ENCODE data around the gene CACNA1C. TPM values are rescaled to one million over a fixed set of nuclear protein-coding genes. Genes with fewer than 3 reads are reported as not detected.
A peak's percentile ranks its signal among the peaks of the same experiment; 100 is the strongest.

Gene CACNA1C
- total RNA-seq, 1 donor: 16.6 TPM

GRCh38 chr12:2301531-2302461 lies 249.0 kb downstream of the CACNA1C start:
- peak; percentile 77 for DNase-seq (ENCODE audit: low read depth)
- H3K4me3 ChIP-seq (ENCODE audit: low read depth, low read length): no peak overlapping the region
- TF ChIP-seq CTCF (IDR thresholded peaks at IDR 0.05; ENCODE audit: insufficient read depth, low read length): no peak

DNA sequence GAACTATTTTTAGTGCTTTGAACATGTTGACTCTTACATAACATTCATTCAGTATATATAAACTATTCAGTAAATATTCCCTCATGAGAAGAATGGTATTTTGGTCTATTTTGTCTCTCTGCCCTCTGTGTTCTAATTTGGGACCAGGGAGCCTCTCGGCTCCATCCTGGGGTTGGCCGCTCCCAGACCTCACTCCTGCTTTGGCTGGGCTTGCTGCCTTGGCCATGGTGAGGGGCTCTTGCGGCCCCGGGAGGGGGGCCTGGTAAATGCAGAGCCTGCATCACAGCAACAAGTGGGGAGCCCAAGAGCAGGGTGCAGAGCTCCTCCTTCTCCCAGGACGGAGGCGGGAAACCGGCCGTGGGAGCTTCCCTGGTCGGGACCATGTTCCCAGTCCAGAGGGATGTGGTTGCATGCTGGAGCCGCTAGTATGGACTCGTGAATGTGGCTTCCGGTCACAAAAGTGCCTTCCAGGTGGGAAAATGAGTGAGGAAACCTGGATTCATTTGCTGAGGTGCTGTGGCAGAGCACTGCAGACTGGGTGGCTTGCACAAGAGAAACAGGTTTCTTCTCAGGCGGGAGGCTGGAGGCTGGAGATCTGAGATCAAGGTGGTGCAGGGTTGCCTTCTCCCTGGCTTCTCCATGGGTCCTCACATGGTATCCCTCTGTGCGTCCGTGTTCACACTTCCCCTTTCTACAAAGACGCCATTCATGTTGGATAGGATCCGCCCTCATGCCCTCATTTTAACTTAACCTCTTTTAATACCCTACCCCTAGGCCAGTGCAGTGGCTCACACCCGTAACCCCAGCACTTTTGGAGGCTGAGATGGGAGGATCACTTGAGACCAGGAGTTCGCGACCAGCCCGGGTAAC lies 250.2 kb downstream of the CACNA1C start:
- DNase-seq (ENCODE audit: low read depth): no peak
- TF ChIP-seq CTCF (IDR thresholded peaks at IDR 0.05; ENCODE audit: insufficient read depth, low read length): no peak
- H3K4me3 ChIP-seq (ENCODE audit: low read depth, low read length): no peak overlapping the region

DNA sequence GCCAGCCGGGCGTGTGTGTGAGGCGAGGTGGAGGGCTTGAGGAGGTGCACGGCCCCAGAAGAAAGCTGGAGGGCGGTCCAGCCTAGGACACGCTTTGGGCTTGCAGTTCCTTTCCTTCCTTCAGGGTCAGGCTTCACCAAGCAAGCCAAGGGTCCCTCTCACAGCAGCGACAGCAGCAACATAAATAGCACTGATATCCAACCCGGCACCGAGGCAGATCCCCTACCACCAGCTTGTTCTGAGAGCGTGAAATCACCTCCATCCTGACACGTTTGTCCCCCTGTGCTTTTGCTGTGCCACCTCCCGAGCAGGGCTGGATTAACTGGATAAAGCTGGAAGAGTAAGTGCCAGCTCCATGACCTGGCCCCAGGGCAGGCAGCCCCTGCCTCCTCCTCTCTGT lies 251.4 kb downstream of the CACNA1C start:
- TF ChIP-seq CTCF (IDR thresholded peaks at IDR 0.05; ENCODE audit: insufficient read depth, low read length): no peak
- H3K4me3 ChIP-seq (ENCODE audit: low read depth, low read length): no peak overlapping the region
- DNase-seq (ENCODE audit: low read depth): no peak

GRCh38 chr12:2306012-2306411 lies 253.2 kb downstream of the CACNA1C start:
- no peak for TF ChIP-seq CTCF (IDR thresholded peaks at IDR 0.05; ENCODE audit: insufficient read depth, low read length)
- no peak for DNase-seq (ENCODE audit: low read depth)

GRCh38 chr12:2306735-2307134 lies 253.9 kb downstream of the CACNA1C start:
- no peak overlapping the region for H3K4me3 ChIP-seq (ENCODE audit: low read depth, low read length)
- no peak for DNase-seq (ENCODE audit: low read depth)
- TF ChIP-seq CTCF (IDR thresholded peaks at IDR 0.05; ENCODE audit: insufficient read depth, low read length): no peak

More at GRCh38 chr12:2306012-2306411, 253.2 kb downstream of the CACNA1C start:
- no peak overlapping the region for H3K4me3 ChIP-seq (ENCODE audit: low read depth, low read length)

GRCh38 chr12:2307550-2307949 lies 254.8 kb downstream of the CACNA1C start:
- H3K4me3 ChIP-seq (ENCODE audit: low read depth, low read length): no peak overlapping the region
- no peak for DNase-seq (ENCODE audit: low read depth)
- TF ChIP-seq CTCF (IDR thresholded peaks at IDR 0.05; ENCODE audit: insufficient read depth, low read length): no peak

Measured in fibroblast of the aortic adventitia (primary cell).